GM12872 (cell line): ENCODE data around the gene WNT9A.

Experiments used
- CTCF ChIP-seq: IDR thresholded peaks from 3 replicates; pipeline ENCODE4 v1.5.1; 2011; ENCODE audit warnings: low read depth, mild to moderate bottlenecking, low read length, moderate library complexity; ENCODE audit not compliant: insufficient read depth

The WNT9A gene

GRCh38 chr1:227901239-227901905, 46.4 kb downstream of the WNT9A start:
- no peak for TF ChIP-seq CTCF

GRCh38 chr1:227900571-227901051, 47.1 kb downstream of the WNT9A start:
- no peak for TF ChIP-seq CTCF

GRCh38 chr1:227899820-227900449, 47.8 kb downstream of the WNT9A start:
- TF ChIP-seq CTCF = no peak

GRCh38 chr1:227899141-227899819, 48.5 kb downstream of the WNT9A start:
- no peak for TF ChIP-seq CTCF

GRCh38 chr1:227898502-227899140, 49.1 kb downstream of the WNT9A start:
- no peak for TF ChIP-seq CTCF

GRCh38 chr1:227897704-227898438, 49.9 kb downstream of the WNT9A start:
- no peak for TF ChIP-seq CTCF
